Calu3 (cell line): ENCODE measurements around the gene ARID5B. TPM values are rescaled to one million over a fixed set of nuclear protein-coding genes. Genes with fewer than 3 reads are reported as not detected.

Experiments
- BruUV-seq: library from RNA; stranded (reverse); fragments of 400-500 nt; replicated peaks from 2 replicates; lab custom pipeline; 2021; lab: Mats Ljungman, UMichigan
- CTCF ChIA-PET: fragments of 300-600 bp; sonication (Branson Sonifier 250); formaldehyde crosslinking; loops from one replicate; lab custom pipeline; 2022; ENCODE audit warnings: antibody characterized with exemption; lab: Charles Lee
- DNase-seq: peaks from one replicate; pipeline ENCODE4 v3.0.0; 2022
- H3K27ac Mint-ChIP-seq: one replicate; pipeline ENCODE4 v1.8.0; 2022; ENCODE audit warnings: mixed read lengths; ENCODE audit not compliant: unreplicated experiment
- H3K27me3 Mint-ChIP-seq: one replicate; pipeline ENCODE4 v1.8.0; 2022; ENCODE audit warnings: mixed read lengths; ENCODE audit not compliant: unreplicated experiment
- H3K36me3 Mint-ChIP-seq: one replicate; pipeline ENCODE4 v1.8.0; 2022; ENCODE audit warnings: mild to moderate bottlenecking, moderate library complexity, mixed read lengths; ENCODE audit not compliant: insufficient read depth, unreplicated experiment
- H3K4me1 Mint-ChIP-seq: one replicate; pipeline ENCODE4 v1.8.0; 2022; ENCODE audit warnings: mild to moderate bottlenecking, low read depth, mixed read lengths; ENCODE audit not compliant: unreplicated experiment
- H3K4me3 Mint-ChIP-seq: one replicate; pipeline ENCODE4 v1.8.0; 2022; ENCODE audit warnings: mild to moderate bottlenecking, low read depth, moderate library complexity, mixed read lengths; ENCODE audit not compliant: unreplicated experiment
- H3K9me3 Mint-ChIP-seq: one replicate; pipeline ENCODE4 v1.8.0; 2022; ENCODE audit warnings: low read depth, mixed read lengths; ENCODE audit not compliant: unreplicated experiment
- CTCF ChIP-seq: fragments of 200-600 bp; IDR thresholded peaks from one replicate; pipeline ENCODE4 v1.8.0; 2022; ENCODE audit warnings: antibody characterized with exemption; ENCODE audit not compliant: unreplicated experiment
- intact Hi-C: fragments of 100-400 bp; cut with micrococcal nuclease; formaldehyde crosslinking; loops from one replicate; pipeline ENCODE4 v1.10.0; 2022; ENCODE audit not compliant: unreplicated experiment
- total RNA-seq: library from RNA; stranded (reverse); gene quantifications from 2 replicates; pipeline ENCODE4 v1.2.3, GENCODE V29; 2022

The ARID5B gene
- total RNA-seq, 1 experiment from 2014 or later: 10.0 TPM

DNA sequence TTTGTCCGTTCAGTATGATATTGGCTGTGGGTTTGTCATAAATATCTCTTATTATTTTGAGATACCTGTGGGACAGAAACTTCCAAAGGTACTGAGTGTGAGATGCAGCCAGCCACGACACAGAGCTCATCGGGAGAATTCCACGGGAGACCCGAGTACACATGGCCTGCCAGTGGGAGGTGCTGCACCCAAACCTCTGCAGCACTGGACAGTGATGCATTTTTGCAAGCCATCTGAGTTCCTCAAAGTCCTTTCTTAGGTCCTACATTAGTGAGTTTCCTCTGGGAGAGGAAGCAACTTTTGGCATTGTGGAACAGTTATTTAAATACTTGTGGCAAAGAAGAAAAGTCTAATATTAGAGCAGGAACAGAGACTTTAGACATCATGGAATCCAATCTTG lies 77.5 kb downstream of the ARID5B start:
- no peaks in the 10 kb centered on the region for H3K27me3 Mint-ChIP-seq
- no peak overlapping the region for H3K27ac Mint-ChIP-seq
- no peak for TF ChIP-seq CTCF
- CTCF ChIA-PET: no interaction called here
- no peak overlapping the region for H3K4me3 Mint-ChIP-seq
- no peak for DNase-seq
- intact Hi-C loops: no loop called here
- peaks cover 16% of the 10 kb centered on the region for H3K4me1 Mint-ChIP-seq
- no TSS peak for BruUV-seq
- H3K9me3 Mint-ChIP-seq: no peaks in the 10 kb centered on the region
- no peaks in the 10 kb centered on the region for H3K36me3 Mint-ChIP-seq

DNA sequence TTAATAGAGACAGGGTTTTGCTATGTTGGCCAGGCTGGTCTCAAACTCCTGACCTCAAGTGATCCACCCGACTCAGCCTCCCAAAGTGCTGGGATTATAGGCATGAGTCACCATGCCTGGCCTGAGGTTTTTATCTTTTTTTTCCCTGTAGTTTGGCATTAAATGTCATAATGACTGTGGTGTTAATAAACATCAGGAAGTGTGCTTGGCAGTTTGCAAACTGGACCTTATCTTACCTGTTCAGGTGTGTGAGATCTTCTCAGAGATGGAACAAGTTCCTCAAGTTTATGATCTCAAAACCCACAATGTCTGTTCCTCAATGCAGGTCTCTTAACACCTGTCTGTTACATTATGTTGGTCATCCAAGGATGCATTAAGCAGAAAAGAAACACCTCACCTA lies 80.0 kb downstream of the ARID5B start:
- Mint-ChIP-seq H3K9me3 (no peaks in the 10 kb centered on the region), H3K4me3 (no peak overlapping the region), H3K4me1 (peaks cover 16% of the 10 kb centered on the region), H3K36me3 (no peaks in the 10 kb centered on the region), H3K27me3 (no peaks in the 10 kb centered on the region), H3K27ac (no peak overlapping the region)
- BruUV-seq: no TSS peak
- TF ChIP-seq CTCF: no peak
- peak; percentile 37 for DNase-seq
- CTCF ChIA-PET: interaction anchor here (1.4 kb wide), 1 partner anchor 12 kb away, joined by 4 read pairs; no protein-coding TSS in a partner anchor
- intact Hi-C loops: no loop called here

GRCh38 chr10:61983255-61983654 lies 81.8 kb downstream of the ARID5B start:
- intact Hi-C loops: no loop called here
- Mint-ChIP-seq H3K27ac (no peak overlapping the region), H3K9me3 (no peaks in the 10 kb centered on the region), H3K4me3 (no peak overlapping the region), H3K4me1 (peaks cover 16% of the 10 kb centered on the region), H3K27me3 (no peaks in the 10 kb centered on the region), H3K36me3 (no peaks in the 10 kb centered on the region)
- CTCF ChIA-PET: no interaction called here
- TF ChIP-seq CTCF: no peak
- no TSS peak for BruUV-seq
- no peak for DNase-seq

- Mint-ChIP-seq H3K9me3 (no peaks in the 10 kb centered on the region), H3K4me1 (peaks cover 16% of the 10 kb centered on the region), H3K27me3 (no peaks in the 10 kb centered on the region), H3K4me3 (no peak overlapping the region), H3K27ac (no peak overlapping the region), H3K36me3 (no peaks in the 10 kb centered on the region)
- no peak for TF ChIP-seq CTCF
- intact Hi-C loops: no loop called here
- BruUV-seq: no TSS peak
- CTCF ChIA-PET: interaction anchor here (1.4 kb wide), 1 partner anchor 27 kb away, joined by 3 read pairs; no protein-coding TSS in a partner anchor
- DNase-seq: no peak
These were observed 83.4 kb downstream of the ARID5B start for GRCh38 chr10:61984803-61985418.
